Measurements from ENCODE around the gene FCHSD2. TPM values are rescaled to one million over a fixed set of nuclear protein-coding genes. Genes with fewer than 3 reads are reported as not detected.

FCHSD2 gene
- total and polyA plus RNA-seq, 2 donors (not counting 3 experiments of a cell fraction or from before 2014, with no cell fraction given): 20.8 to 56.9 TPM

DNA sequence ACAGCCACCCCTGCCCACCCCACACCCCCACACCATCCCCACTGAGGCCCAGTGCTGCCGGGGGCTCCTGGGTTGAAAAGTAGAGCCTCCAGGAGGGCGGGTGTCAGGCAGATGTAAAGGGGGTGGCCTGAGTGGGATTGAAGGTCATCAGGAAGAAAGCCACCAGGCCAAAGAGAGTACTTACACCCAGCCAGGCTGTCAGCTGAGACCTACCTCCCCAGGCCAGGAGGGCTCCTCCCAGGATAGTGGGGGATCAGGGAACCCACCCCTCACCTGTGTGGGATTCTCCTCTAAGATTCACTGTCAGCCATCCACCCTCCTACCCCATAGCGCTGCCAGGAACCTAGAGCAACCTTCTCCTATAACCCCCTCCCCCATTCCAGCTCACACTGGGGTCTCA lies 17.2 kb upstream of the FCHSD2 start:
- Histone ChIP-seq H3K9ac (replicated peaks; ENCODE audit: extremely low read depth, insufficient read depth, low read length) (no peak overlapping the region), H3K27me3 (ENCODE audit: control insufficient read depth in 2 of 2, insufficient read depth in 2 of 2, low read length in 2 of 2) (no peaks in the 10 kb centered on the region), H3K4me1 (ENCODE audit: control insufficient read depth, extremely low read depth, insufficient read depth, low read length) (no peaks in the 10 kb centered on the region), H3K9me1 (replicated peaks; ENCODE audit: control insufficient read depth, extremely low read depth, insufficient read depth, low read length) (no peaks in the 10 kb centered on the region), H3K79me2 (ENCODE audit: control insufficient read depth, insufficient read depth, low read length) (no peaks in the 10 kb centered on the region), H3K4me3 (replicated peaks in 1 of 3; ENCODE audit: insufficient read depth in 1 of 3, low read depth in 1 of 3, low read length in 3 of 3) (no peak overlapping the region), H2AFZ (ENCODE audit: low read depth, low read length) (no peak overlapping the region), H4K20me1 (replicated peaks; ENCODE audit: control insufficient read depth, extremely low read depth, insufficient read depth, low read length) (no peaks in the 10 kb centered on the region), H3K36me3 (ENCODE audit: control insufficient read depth in 2 of 2, extremely low read depth in 1 of 2, insufficient read depth in 2 of 2, low read length in 2 of 2) (no peaks in the 10 kb centered on the region), H3K4me2 (ENCODE audit: insufficient read depth, low read length) (no peak overlapping the region), H3K27ac (ENCODE audit: insufficient read depth, low read depth, low read length) (no peak overlapping the region), H3K9me3 (replicated peaks; ENCODE audit: control insufficient read depth, insufficient read depth, low read length) (no peaks in the 10 kb centered on the region)
- CTCF ChIA-PET: interaction anchor here (1.1 kb wide), 1 partner anchor 269 kb away, joined by 3 read pairs; no protein-coding TSS in a partner anchor
- dilution Hi-C loops (cut with MboI; ENCODE audit: extremely low pct_ligation_motif_present, low sequenced_read_pairs): no loop called here
- POLR2A ChIA-PET: interaction anchor here (1.2 kb wide), 1 partner anchor 17 kb away, joined by 3 read pairs; the partner anchor contains the start of gene FCHSD2
- BruUV-seq (replicated peaks): no TSS peak
- DNase-seq (ENCODE audit: low read depth, low spot score) (no peak), FAIRE-seq (no peak)
- intact Hi-C loops (cut with micrococcal nuclease): no loop called here
- no peak for TF ChIP-seq FOS (IDR thresholded peaks at IDR 0.05; ENCODE audit: borderline replicate concordance, insufficient read depth, low read length)
- TF ChIP-seq GATA2 (IDR thresholded peaks at IDR 0.05; ENCODE audit: insufficient read depth, insufficient read length, low read depth, low read length): no peak
- TF ChIP-seq, protein P1, sequence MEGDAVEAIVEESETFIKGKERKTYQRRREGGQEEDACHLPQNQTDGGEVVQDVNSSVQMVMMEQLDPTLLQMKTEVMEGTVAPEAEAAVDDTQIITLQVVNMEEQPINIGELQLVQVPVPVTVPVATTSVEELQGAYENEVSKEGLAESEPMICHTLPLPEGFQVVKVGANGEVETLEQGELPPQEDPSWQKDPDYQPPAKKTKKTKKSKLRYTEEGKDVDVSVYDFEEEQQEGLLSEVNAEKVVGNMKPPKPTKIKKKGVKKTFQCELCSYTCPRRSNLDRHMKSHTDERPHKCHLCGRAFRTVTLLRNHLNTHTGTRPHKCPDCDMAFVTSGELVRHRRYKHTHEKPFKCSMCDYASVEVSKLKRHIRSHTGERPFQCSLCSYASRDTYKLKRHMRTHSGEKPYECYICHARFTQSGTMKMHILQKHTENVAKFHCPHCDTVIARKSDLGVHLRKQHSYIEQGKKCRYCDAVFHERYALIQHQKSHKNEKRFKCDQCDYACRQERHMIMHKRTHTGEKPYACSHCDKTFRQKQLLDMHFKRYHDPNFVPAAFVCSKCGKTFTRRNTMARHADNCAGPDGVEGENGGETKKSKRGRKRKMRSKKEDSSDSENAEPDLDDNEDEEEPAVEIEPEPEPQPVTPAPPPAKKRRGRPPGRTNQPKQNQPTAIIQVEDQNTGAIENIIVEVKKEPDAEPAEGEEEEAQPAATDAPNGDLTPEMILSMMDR (IDR thresholded peaks at IDR 0.05; ENCODE audit: extremely low read depth in 1 of 2, insufficient read depth in 1 of 2, low read depth in 1 of 2, low read length in 2 of 2): no peak
- TF ChIP-seq, protein P2, sequence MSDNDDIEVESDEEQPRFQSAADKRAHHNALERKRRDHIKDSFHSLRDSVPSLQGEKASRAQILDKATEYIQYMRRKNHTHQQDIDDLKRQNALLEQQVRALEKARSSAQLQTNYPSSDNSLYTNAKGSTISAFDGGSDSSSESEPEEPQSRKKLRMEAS (IDR thresholded peaks at IDR 0.05; ENCODE audit: insufficient read depth, insufficient read length): no peak
- no peak for TF ChIP-seq EZH2 (IDR thresholded peaks at IDR 0.05; ENCODE audit: borderline replicate concordance, low read depth, low read length, severe bottlenecking)
- no peak for TF ChIP-seq POLR2A (IDR thresholded peaks at IDR 0.05; ENCODE audit: low read depth, low read length)
- no peak for TF ChIP-seq MYC (IDR thresholded peaks at IDR 0.05; ENCODE audit: low read depth, low read length)
- no peak for TF ChIP-seq JUN (IDR thresholded peaks at IDR 0.05; ENCODE audit: borderline replicate concordance, insufficient read depth, insufficient read length, low read depth)
- no peak for TF ChIP-seq POLR2AphosphoS5 (IDR thresholded peaks at IDR 0.05; ENCODE audit: insufficient read depth, low read depth, low read length)

Data from endothelial cell of umbilical vein (primary cell).